Heart left ventricle (tissue), 13 donors: Measurements from ENCODE around the gene TMEM131L.

Experiments used
- POLR2A ChIP-seq, 2 donors: fragments of 450-650 bp; IDR thresholded peaks; one replicate each; pipeline ENCODE4 v1.6.1; 2017; ENCODE audit warnings: antibody characterized with exemption in 2 of 2, mild to moderate bottlenecking in 2 of 2, moderate library complexity in 2 of 2
- TF ChIP-seq, protein P1 (sequence below), 12 donors: fragments of 200-600 bp; sonication (generic) in 4 of 12; IDR thresholded peaks; one replicate each; pipeline versions ENCODE4 v1.5.0 to v1.8.0; 2018 to 2022; ENCODE audit warnings: antibody characterized with exemption in 12 of 12, mild to moderate bottlenecking in 5 of 12
- donor health status: ischemic (EF 13 %, LVEDD 7.1; RV severe dilation, severe dysfunction).
- donor health status: DM: no; HTN: yes; CAD: no.
- donor health status: DM: no; HTN: no; CAD: no.
- donor health status: ischemic (EF 25% LVEDD 6.9; RV normal size, moderate dysfunction).
- donor health status: ischemic (EF 25% LVEDD 5.7; RV mildly dilated, moderate dysfunction).
- donor health status: ischemic (EF 35%, LVEDD 5.7; RV mildly dilated, moderate dysfunction).
- donor health status: nonischemic (EF 11% LVEDD 7.7; RV severe dilation, severe dysfunction).
- donor health status: DM: yes; HTN: yes; CAD: no.
- donor health status: PGD.
- donor health status: ischemic (EF 29% LVEDD 5.4; RV normal size, mild dysfunction).
- donor health status: nonischemic (EF 23%, LVEDD 6.1; RV moderate dilation, normal function).

DNA sequence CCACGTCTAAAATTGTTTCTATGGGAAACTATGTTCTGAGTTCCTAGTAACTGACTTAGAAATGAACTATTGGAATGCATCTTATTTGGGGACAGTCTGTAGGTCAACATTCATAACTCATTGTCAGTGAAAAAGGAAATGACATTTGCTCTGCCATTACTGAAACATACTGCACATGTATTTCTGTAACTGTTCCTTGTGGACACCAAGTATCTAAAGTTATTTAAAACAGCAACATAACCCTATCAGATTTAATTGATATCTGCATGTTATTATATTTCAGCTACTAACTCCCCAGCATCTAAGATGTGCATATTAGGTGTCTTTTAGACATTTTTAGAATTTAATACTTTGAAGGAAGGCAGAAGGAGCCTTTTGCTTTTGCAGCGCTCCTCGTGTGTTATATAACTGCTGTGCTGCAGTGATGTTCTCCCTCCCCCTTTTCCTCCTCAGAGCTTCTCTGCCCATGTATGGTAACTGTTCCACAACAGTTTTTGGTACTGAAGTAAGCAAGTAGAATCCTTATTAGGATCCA, 37.2 kb upstream of the TMEM131L start:
- TF ChIP-seq, protein P1, sequence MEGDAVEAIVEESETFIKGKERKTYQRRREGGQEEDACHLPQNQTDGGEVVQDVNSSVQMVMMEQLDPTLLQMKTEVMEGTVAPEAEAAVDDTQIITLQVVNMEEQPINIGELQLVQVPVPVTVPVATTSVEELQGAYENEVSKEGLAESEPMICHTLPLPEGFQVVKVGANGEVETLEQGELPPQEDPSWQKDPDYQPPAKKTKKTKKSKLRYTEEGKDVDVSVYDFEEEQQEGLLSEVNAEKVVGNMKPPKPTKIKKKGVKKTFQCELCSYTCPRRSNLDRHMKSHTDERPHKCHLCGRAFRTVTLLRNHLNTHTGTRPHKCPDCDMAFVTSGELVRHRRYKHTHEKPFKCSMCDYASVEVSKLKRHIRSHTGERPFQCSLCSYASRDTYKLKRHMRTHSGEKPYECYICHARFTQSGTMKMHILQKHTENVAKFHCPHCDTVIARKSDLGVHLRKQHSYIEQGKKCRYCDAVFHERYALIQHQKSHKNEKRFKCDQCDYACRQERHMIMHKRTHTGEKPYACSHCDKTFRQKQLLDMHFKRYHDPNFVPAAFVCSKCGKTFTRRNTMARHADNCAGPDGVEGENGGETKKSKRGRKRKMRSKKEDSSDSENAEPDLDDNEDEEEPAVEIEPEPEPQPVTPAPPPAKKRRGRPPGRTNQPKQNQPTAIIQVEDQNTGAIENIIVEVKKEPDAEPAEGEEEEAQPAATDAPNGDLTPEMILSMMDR (IDR thresholded peaks at IDR 0.05), result no peak
- no peak for TF ChIP-seq POLR2A (IDR thresholded peaks at IDR 0.05)
